Breast epithelium (tissue), 4 donors: Measurements from ENCODE around the gene COL23A1. TPM values are rescaled to one million over a fixed set of nuclear protein-coding genes. Genes with fewer than 3 reads are reported as not detected.

Experiments used
- DNase-seq, 2 donors: peaks; one replicate each; pipeline ENCODE4 v3.0.0-alpha.2; 2019; ENCODE audit warnings: low spot score in 2 of 2
- H3K27ac ChIP-seq, 2 donors: fragments of 200-600 bp; sonication (generic) in 1 of 2; one replicate each; pipeline ENCODE4 v1.5.1; 2016 to 2019; ENCODE audit warnings: mild to moderate bottlenecking in 1 of 2
- H3K27me3 ChIP-seq, 2 donors: fragments of 200-600 bp; sonication (generic) in 1 of 2; one replicate each; pipeline versions ENCODE4 v1.5.1 to v1.6.0; 2017 to 2019; ENCODE audit warnings: control low read depth in 1 of 2, mild to moderate bottlenecking in 1 of 2
- H3K36me3 ChIP-seq: fragments of 200-600 bp; one replicate; pipeline ENCODE4 v1.5.1; 2019
- H3K4me1 ChIP-seq, 2 donors: fragments of 200-600 bp; sonication (generic); one replicate each; pipeline ENCODE4 v1.5.1; 2016 to 2019; ENCODE audit warnings: control low read depth in 1 of 2
- H3K4me3 ChIP-seq, 3 donors: fragments of 200-600 bp; sonication (generic); 1 replicate in 2 of 3; 2 replicates in 1 of 3; pipeline ENCODE4 v1.5.1; 2016 to 2019; ENCODE audit warnings: mild to moderate bottlenecking in 3 of 3, moderate library complexity in 2 of 3
- H3K9me3 ChIP-seq, 2 donors: fragments of 200-600 bp; sonication (generic) in 1 of 2; one replicate each; pipeline ENCODE4 v1.5.1; 2016 to 2019; ENCODE audit warnings: control low read depth in 1 of 2
- CTCF ChIP-seq, 3 donors: fragments of 450-650 bp; IDR thresholded peaks; one replicate each; pipeline ENCODE4 v1.5.1; 2016 to 2017; ENCODE audit warnings: antibody characterized with exemption in 3 of 3, mild to moderate bottlenecking in 3 of 3, moderate library complexity in 3 of 3
- POLR2A ChIP-seq: fragments of 450-650 bp; IDR thresholded peaks from one replicate; pipeline ENCODE4 v1.6.1; 2016; ENCODE audit warnings: antibody characterized with exemption, mild to moderate bottlenecking, moderate library complexity
- POLR2AphosphoS5 ChIP-seq, 3 donors: sonication (generic); formaldehyde crosslinking; IDR thresholded peaks; one replicate each; pipeline ENCODE4 v1.6.1; 2017; ENCODE audit warnings: antibody characterized with exemption in 3 of 3
- intact Hi-C: fragments of 100-400 bp; cut with DNase I; formaldehyde crosslinking; loops from one replicate; pipeline ENCODE4 v1.15.1; 2023; ENCODE audit warnings: low total_unique reads
- total RNA-seq, 3 donors: library from RNA; depleted of rRNA; stranded (reverse); fragments of >200 nt; gene quantifications; one replicate each; pipeline ENCODE4 v1.1.0, GENCODE V29; 2016

The COL23A1 gene
- total RNA-seq, 3 donors from 2014 or later = 0.32 to 3.3 (median 2.6) TPM

- Histone ChIP-seq H3K4me3 (no peak overlapping the region), H3K4me1 (no peaks in the 10 kb centered on the region), H3K36me3 (no peaks in the 10 kb centered on the region), H3K9me3 (peaks cover 4 to 12% of the 10 kb centered on the region in 2 donors), H3K27ac (no peak overlapping the region), H3K27me3 (peaks cover 0 to 23% of the 10 kb centered on the region in 2 donors)
- DNase-seq = no peak
- TF ChIP-seq POLR2A (no peak), CTCF (IDR thresholded peaks at IDR 0.05) (no peak), POLR2AphosphoS5 (IDR thresholded peaks at IDR 0.05) (no peak)
- intact Hi-C loops = no loop called here
Measured at GRCh38 chr5:178281331-178281730, 308.9 kb downstream of the COL23A1 start.

DNA sequence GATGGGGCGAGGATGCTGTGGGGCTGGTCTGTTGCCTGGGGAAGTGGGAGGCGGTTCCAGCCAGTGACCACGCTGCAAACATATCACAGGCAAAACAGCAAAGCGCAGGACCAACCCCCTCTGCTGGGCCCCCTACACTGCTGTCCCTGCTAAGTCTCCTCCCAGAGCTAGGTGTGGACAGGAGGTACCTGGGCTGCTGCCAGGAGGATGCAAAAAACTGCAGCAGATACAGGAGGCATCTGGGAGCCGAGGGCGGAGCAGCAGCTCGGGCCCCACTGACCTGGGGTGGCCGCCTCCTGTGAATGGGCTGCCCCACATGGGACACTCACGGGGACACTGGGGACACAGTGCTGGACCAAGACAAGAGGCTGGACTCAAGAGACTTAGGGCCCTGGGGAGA is 309.6 kb downstream of the COL23A1 start:
- no peaks in the 10 kb centered on the region for H3K4me1 ChIP-seq
- TF ChIP-seq POLR2A = no peak
- no peak for TF ChIP-seq CTCF (IDR thresholded peaks at IDR 0.05)
- no peak for TF ChIP-seq POLR2AphosphoS5 (IDR thresholded peaks at IDR 0.05)
- H3K27ac ChIP-seq = no peak overlapping the region
- intact Hi-C loops = no loop called here
- peaks cover 0 to 23% of the 10 kb centered on the region in 2 donors for H3K27me3 ChIP-seq
- peaks cover 9 to 18% of the 10 kb centered on the region in 2 donors for H3K9me3 ChIP-seq
- no peak overlapping the region for H3K4me3 ChIP-seq
- no peaks in the 10 kb centered on the region for H3K36me3 ChIP-seq
- no peak for DNase-seq

GRCh38 chr5:178279723-178280438 is 310.3 kb downstream of the COL23A1 start:
- H3K9me3 ChIP-seq = peaks cover 9 to 18% of the 10 kb centered on the region in 2 donors
- peak overlapping the region in 1 of 3 donors; percentile 32 for H3K4me3 ChIP-seq
- no peaks in the 10 kb centered on the region for H3K36me3 ChIP-seq
- peaks cover 0 to 23% of the 10 kb centered on the region in 2 donors for H3K27me3 ChIP-seq
- TF ChIP-seq CTCF (IDR thresholded peaks at IDR 0.05) = peak; percentile 21 to 81 (median 79)
- peak; percentile 17 to 51 (median 34) for TF ChIP-seq POLR2AphosphoS5 (IDR thresholded peaks at IDR 0.05)
- TF ChIP-seq POLR2A = no peak
- intact Hi-C loops = loop anchor here (10.0 kb wide), 1 partner anchor 285 kb away; no protein-coding TSS in a partner anchor
- H3K4me1 ChIP-seq = no peaks in the 10 kb centered on the region
- DNase-seq = peak; percentile 63 to 88
- no peak overlapping the region for H3K27ac ChIP-seq

GRCh38 chr5:178279026-178279722 is 311.0 kb downstream of the COL23A1 start:
- Histone ChIP-seq H3K9me3 (peaks cover 9 to 16% of the 10 kb centered on the region in 2 donors), H3K27ac (no peak overlapping the region), H3K4me1 (no peaks in the 10 kb centered on the region), H3K36me3 (no peaks in the 10 kb centered on the region), H3K4me3 (no peak overlapping the region), H3K27me3 (peaks cover 0 to 23% of the 10 kb centered on the region in 2 donors)
- intact Hi-C loops = loop anchor here (10.0 kb wide), 1 partner anchor 286 kb away; no protein-coding TSS in a partner anchor
- DNase-seq = no peak
- TF ChIP-seq CTCF (IDR thresholded peaks at IDR 0.05) (no peak), POLR2A (no peak), POLR2AphosphoS5 (IDR thresholded peaks at IDR 0.05) (no peak)
